NCI-H1930 (cell line): Measurements from ENCODE around the gene BRD3OS.

Experiments used
- DNase-seq, 2 experiments: peaks; one replicate each; lab custom pipeline; 2025; lab: John Stamatoyannopoulos, UW

Gene BRD3OS

DNA sequence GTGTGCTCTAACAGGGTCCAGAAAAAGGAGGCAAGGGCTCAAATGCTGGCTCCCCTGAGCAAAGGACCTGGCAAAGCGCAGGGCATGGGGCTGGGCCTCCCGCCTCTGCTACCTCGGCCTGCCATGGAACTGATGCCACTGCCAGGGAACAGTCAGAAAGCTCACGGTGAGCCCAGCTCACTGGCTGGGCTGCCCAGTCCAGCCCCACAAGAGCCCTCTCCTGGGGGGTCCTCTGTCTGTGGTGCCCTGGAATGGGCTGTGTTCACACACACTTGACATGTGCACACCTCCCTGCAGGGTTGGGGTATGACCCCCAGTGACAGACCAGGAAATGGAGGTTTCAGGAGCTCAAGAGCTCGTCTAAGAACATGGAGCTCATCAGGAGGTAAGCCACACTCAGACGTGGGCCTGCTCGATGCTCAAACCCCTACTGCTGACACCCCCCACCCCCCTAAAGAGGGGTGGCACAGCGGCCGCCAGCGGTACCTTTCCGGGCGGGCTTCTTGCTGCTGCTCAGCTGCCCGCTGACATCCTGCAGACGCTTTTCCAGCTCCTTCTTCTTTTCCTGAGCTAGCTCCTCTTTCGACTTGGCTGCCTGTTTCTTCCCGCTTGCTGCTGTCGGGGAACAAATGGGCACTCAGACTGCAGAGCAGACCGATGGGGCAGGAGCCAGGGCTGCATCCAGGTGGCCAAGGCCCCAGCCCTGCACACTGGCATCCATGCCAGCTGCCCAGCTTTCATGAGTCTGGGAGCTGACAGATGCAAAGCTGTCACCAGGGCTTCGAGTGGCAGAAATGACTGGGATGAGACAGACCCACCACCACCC is 9.1 kb downstream of the BRD3OS start:
- no peak for DNase-seq

GRCh38 chr9:134035041-134036039 is 10.1 kb downstream of the BRD3OS start:
- no peak for DNase-seq

DNA sequence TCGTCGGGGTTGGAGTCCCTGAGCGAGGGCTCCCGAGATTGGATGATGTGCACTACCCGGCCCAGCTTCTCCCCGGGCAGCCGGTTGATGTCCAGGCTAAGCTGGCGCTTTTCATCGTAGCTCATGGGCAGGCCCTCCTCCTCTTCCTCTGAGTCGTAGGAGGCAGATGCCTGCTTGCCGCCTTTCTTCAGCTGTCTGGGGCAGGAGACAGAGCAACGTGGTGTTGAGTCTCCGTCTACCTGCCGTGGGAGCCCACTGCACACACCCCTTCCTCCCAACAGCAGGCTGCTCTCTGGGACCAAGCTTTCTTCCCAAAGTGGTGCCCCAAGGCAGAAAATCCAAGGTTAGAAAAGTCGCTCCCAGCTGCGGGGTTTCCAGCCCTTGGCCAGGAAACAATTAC is 10.8 kb downstream of the BRD3OS start:
- no peak for DNase-seq

DNA sequence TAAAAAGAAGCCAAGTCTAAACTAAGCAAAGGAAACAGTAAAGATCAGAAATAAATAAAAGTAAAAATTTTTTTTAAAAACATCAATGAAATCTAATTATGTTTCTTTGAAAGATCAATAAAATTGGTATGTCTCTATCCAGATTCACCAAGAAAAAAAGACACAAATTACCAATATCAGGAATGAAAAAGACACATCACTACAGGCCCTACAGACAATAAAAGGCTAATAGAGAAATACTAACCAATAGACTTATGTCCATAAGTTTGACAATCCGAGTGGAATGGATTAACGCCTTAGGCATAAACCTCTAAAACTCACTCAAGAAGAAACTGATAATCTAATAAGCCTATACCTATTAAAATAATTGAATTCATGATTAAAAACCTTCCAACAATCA is 12.4 kb downstream of the BRD3OS start:
- DNase-seq = no peak

- no peak for DNase-seq
Observed at GRCh38 chr9:134039386-134040175, 14.3 kb downstream of the BRD3OS start.

GRCh38 chr9:134040176-134040565 is 14.9 kb downstream of the BRD3OS start:
- no peak for DNase-seq

DNA sequence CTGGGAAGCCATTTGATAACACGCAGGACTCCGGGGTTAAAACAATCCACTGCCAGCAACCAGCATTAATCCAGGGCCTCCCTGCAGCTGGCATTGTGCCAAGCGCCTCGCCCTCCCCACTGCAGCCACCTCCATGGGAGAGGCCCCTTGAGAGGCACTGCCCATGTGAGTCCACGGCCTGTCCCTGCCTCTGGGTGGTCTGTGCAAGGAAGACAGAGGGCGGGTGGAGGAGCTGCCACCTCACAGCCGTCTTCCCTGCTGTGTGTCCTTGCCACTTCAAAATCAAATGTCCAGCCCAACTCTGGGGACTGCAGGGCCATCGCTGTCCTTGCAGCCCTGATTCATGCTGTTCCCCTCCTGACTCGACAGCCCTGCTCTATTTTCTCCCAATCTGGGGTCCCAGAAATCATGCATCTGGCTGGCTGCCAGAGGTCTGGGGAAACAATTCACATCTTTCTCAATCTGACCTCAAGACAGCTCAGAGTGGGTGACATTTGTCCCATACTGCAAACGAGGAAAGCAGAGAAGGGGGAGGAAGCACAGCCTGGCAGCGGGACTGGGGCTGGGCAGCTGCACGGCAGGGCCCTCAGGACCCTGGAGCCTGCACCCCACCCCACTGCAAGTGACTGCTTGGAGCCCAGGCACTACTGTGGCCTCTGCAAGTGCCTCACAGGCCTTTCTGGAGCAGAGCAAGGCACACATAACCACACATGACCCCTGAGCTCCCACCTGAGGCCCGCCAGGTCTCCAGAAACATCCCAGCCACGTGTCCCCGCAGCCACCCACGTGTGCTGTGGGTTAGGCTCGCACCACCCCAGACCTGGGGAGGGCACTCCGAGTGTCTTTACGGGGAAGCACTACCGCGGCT is 15.7 kb downstream of the BRD3OS start:
- DNase-seq = no peak

GRCh38 chr9:134041649-134041962 is 16.3 kb downstream of the BRD3OS start:
- DNase-seq = no peak

DNA sequence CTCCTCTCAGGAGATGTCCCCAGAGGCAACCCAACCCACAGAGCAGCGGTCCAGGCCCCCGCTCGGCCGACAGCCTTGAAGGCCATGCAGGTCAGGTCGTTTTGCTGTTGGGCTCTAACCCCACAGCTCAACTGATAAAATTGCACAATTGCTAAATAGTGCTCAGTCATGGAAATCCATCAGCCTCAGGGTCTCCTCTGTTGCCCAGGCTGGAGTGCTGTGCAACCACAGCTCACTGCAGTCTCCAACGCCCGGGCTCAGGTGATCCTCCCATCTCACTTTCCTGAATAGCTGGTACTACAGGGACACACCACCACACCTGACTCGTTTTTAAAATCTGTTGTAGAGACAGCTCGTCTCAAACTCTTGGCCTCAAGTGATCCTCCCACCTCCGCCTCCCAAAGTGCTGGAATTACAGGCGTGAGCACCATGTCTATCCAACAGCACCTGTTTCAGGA is 18.3 kb downstream of the BRD3OS start:
- DNase-seq = no peak

DNA sequence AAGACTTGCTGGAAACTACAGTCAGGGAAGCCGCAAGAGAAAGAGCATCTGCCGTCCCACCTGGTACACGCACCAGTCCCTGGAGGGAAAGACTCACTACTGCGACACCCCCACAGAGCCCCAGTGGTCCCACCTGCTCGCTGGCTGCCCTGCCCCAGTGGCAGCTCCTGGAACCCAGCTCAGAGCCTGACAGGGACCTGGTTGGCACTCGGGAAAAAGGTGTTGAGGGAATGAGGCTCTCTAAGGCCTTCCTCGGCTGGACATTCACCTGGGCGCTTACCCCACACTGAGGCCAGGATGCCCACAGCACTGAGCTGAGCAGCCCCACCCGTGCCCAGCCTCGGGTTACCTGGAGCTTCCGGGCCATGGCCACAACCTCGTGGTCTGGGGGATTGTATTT is 19.7 kb downstream of the BRD3OS start:
- DNase-seq = no peak

DNA sequence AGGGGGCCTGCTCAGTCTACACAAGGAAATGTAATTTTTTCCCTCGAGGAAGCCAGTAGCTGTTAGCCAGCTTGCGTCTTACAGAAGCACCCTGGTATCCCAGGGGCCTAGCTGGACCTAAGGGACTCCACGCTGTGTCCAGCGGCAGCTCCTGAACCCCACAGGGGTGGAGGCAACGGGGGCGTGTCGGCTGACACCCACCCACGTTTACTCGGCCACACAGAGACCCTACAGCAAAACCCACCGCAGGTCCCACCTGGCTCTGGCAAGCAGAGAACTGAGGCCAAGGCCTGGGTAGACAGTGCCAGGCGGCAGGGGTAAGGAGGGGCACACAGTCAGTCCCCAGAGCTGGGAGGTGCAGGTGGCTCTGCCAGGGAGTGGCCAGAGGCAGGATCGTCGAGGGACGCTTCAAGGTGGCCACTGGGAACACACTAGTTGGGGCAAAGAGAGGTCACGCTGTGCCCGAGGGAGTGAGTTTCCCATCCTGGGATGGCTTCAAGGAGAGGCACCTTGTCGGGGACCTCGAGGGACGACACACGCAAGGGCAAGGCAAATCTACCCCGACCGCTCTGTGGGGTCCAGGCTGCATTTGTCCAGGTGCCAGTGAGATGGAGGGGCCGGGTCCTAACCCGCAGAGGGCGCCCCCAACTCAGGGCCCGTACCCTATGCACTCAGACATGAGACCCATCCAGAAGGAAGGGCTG is 20.7 kb downstream of the BRD3OS start:
- no peak for DNase-seq

- no peak for DNase-seq
Observed at GRCh38 chr9:134046894-134047681, 21.8 kb downstream of the BRD3OS start.

DNA sequence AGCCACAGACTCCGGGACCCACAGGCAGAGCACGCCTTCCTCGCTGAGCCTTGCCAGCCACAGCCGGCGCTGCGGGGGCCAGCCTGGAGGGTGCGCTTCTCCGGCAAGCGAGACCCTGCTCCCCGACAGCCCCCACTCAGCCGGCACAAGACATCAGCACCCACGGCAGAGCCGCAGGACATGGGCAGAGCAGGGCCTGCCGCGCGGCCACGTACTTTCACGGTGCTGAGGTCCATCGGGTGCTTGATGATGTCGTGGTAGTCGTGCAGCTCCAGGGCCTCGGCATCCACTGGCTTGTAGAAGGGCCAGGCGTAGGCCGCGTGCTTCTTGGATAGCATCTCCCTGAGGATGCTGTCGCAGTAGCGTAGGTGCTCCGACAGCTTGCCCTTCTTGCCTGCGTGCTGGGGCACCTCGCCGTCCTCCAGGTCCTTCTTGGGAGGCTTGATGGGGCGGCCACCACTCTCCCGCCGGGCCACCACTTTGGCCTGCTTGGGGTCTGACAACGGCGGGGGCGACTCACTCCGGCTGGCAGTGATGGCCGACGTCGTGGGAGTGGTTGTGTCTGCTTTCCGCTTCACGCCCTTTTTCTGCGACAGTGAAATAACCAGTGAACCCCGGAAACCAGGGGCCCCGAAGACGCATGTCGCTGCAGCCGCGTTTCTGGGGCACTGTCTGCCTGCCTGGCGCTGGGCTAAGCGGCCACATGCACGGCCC is 22.7 kb downstream of the BRD3OS start:
- no peak for DNase-seq

DNA sequence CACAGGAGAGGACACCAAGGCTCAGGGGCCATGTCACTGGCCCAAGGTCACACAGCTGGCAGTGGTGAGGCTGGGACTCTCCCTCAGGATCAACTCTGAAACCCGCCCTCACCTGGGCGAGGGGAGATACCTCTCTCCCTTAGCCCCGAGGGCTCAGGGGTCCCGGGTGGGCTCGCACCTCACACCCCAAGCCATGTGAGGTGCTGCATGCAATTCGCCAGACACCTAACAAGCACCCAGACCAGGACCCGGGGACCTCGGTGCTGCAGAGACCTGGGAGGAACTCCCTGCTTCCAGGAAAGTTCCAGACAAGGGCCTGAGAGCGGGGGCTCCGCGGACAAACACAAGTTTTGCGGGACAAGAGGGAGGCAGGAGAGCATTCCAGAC is 23.3 kb downstream of the BRD3OS start:
- no peak for DNase-seq

GRCh38 chr9:134049236-134049635 is 24.0 kb downstream of the BRD3OS start:
- no peak for DNase-seq

DNA sequence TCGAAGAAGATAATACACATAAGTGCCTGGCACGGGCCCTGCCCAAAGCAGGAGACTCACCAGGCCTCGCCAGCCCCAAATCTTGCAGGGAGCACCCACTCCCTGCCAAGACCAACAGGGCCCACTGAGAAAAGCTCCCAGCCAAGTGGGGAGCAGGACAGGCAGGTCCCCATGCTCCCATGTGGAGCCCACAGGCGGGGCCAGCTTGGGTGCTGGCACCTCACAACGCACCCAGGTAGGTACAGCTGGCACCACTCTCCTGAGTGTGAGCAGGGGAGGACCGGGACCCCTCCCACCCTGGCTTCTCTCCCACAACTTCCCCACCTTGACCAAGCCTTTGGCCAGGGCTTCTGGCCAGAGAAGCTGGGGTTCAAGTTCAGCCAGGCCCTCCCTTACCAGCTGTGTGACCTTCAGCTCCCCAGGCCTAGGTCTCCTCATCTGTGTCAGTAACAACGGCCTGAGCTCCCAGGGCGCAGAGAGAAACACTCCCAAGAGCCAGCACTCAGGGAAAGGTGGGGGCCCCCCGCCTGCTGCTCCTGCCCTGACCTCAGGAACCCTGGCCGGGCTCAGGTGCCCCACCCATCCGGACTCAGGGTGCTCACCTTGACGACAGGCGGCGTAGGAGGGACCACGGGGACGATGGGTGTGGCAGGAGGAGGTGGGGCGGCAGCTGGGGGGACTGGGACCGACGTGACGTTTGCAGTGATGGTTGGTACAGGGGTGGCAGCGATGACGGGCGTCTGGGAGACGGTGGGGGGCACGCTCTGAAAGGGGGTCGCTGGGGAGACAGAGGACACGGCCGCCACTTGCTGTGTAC is 24.7 kb downstream of the BRD3OS start:
- no peak for DNase-seq

DNA sequence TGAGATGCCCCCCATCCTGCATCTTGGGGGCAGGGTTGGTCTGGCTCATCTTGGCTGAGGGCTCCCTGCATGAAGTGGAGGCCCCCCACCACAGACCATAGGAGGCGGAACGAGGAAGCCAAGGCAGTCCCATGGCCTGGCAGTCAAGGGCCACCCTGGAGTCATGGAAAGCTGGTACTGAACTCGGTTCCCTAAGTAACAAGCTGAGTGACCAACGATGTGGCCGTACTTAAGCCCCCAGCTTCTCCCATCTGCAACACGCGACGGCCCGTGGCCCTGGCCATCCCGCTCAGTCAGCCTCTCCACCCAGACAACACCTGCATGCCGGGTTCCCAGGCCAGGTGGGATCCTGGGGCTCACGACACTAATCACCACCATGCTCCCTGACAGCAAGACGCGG is 25.4 kb downstream of the BRD3OS start:
- DNase-seq = no peak

DNA sequence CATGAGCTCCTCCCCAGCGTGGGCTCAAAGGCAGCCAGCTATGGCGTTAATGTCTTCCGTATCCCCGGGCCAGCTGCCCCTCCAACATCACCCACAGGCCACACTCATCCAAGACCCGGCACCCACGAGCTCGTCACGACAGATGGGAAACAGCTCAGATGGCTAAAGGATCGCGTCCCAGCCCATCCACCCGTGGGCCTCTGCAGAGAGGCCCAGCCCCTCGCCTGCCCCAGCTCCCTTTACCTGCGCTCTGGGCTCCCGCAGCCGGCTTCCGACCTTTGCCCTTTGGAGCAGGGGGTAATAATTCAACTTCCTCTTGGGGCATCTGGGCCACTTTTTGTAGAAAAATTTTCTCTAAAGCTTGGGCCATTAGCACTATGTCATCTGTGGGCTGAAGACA is 26.0 kb downstream of the BRD3OS start:
- no peak for DNase-seq
